Measurements from ENCODE around the gene TENT4B.

DNA sequence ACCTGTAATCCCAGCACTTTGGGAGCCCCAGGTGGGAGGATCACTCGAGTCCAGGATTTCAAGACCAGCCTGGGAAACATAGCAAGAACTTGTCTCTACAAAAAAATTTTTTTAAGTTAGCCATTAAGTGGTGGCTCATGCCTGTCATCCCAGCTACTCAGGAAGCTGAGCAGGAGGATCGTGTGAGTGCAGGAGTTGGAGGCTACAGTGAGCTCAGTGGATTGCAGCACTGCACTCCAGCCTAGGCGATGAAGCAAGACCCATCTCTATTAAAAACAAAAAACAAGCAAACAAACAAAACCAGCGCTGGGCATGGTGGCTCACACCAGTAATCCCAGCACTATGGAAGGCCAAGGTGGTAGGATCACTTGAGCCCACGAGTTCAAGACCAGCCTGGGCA, 49.3 kb upstream of the TENT4B start:
- TF ChIP-seq, protein P1, sequence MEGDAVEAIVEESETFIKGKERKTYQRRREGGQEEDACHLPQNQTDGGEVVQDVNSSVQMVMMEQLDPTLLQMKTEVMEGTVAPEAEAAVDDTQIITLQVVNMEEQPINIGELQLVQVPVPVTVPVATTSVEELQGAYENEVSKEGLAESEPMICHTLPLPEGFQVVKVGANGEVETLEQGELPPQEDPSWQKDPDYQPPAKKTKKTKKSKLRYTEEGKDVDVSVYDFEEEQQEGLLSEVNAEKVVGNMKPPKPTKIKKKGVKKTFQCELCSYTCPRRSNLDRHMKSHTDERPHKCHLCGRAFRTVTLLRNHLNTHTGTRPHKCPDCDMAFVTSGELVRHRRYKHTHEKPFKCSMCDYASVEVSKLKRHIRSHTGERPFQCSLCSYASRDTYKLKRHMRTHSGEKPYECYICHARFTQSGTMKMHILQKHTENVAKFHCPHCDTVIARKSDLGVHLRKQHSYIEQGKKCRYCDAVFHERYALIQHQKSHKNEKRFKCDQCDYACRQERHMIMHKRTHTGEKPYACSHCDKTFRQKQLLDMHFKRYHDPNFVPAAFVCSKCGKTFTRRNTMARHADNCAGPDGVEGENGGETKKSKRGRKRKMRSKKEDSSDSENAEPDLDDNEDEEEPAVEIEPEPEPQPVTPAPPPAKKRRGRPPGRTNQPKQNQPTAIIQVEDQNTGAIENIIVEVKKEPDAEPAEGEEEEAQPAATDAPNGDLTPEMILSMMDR (conservative IDR thresholded peaks at IDR 0.05; ENCODE audit: low read depth, low read length) = no peak
- no peak for TF ChIP-seq EZH2 (IDR thresholded peaks at IDR 0.05; ENCODE audit: borderline replicate concordance, low read depth, low read length, poor library complexity, severe bottlenecking)
